ENCODE measurements around the gene ADM5. TPM values are rescaled to one million over a fixed set of nuclear protein-coding genes. Genes with fewer than 3 reads are reported as not detected.

ADM5 gene
- total and polyA plus RNA-seq, 2 experiments from 2014 or later = 2.8 to 5.7 TPM

- TF ChIP-seq ZNF462 (CRISPR knock-in tag; IDR thresholded peaks at IDR 0.05) = no peak
- TF ChIP-seq POLR2AphosphoS5 (IDR thresholded peaks at IDR 0.05; ENCODE audit: low read depth) = peak; percentile 67
- no peak for TF ChIP-seq EZH2phosphoT487 (IDR thresholded peaks at IDR 0.05; ENCODE audit: unreplicated experiment)
- no peak for TF ChIP-seq NANOG (IDR thresholded peaks at IDR 0.05; ENCODE audit: borderline replicate concordance)
- TF ChIP-seq, protein P1, sequence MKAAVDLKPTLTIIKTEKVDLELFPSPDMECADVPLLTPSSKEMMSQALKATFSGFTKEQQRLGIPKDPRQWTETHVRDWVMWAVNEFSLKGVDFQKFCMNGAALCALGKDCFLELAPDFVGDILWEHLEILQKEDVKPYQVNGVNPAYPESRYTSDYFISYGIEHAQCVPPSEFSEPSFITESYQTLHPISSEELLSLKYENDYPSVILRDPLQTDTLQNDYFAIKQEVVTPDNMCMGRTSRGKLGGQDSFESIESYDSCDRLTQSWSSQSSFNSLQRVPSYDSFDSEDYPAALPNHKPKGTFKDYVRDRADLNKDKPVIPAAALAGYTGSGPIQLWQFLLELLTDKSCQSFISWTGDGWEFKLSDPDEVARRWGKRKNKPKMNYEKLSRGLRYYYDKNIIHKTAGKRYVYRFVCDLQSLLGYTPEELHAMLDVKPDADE (IDR thresholded peaks at IDR 0.05) = 0 out of 2 replicates have a peak, but pooled peaks have one; percentile 40
Measured at GRCh38 chr19:49665351-49666119, 23.9 kb upstream of the ADM5 start, which contains the start of the genes BCL2L12 and IRF3 (continued).

GRCh38 chr19:49666120-49666444, 23.3 kb upstream of the ADM5 start:
- H4K20me1 ChIP-seq (replicated peaks; ENCODE audit: insufficient read depth) = peaks cover 27% of the 10 kb centered on the region
- peaks cover 35% of the 10 kb centered on the region for H3F3A ChIP-seq (replicated peaks; ENCODE audit: low read depth)
- ATAC-seq = peak; percentile 34
- Mint-ChIP-seq H3K9me3 (no peaks in the 10 kb centered on the region; the same call in 2 of the 3 replicates), H3K4me1 (peaks cover 17% of the 10 kb centered on the region), H3K27me3 (ENCODE audit: insufficient read depth, low read depth, poor library complexity) (peaks cover 19% of the 10 kb centered on the region), H3K36me3 (ENCODE audit: low read depth) (peaks cover 48% of the 10 kb centered on the region), H3K4me3 (peak overlapping the region; percentile 98), H3K27ac (peak overlapping the region; percentile 95)
- H3K36me3 ChIP-seq (ENCODE audit: insufficient read depth) = peaks cover 26% of the 10 kb centered on the region
- H2AFZ ChIP-seq = no peak overlapping the region
- H3K27ac ChIP-seq (ENCODE audit: low read depth) = no peak overlapping the region
- H3K4me3 ChIP-seq = peak overlapping the region; percentile 70
- H3K4me2 ChIP-seq = peak overlapping the region; percentile 91
- peaks cover 9% of the 10 kb centered on the region for H3K4me1 ChIP-seq (ENCODE audit: insufficient read depth)
- peak; percentile 88 for DNase-seq (ENCODE audit: low spot score)
- H3K79me2 ChIP-seq (replicated peaks; ENCODE audit: insufficient read depth) = peaks cover 36% of the 10 kb centered on the region
- TF ChIP-seq, protein P1 (IDR thresholded peaks at IDR 0.05) = peak; percentile 48; the same call in 1 of the 2 replicates
- TF ChIP-seq NANOG (IDR thresholded peaks at IDR 0.05; ENCODE audit: borderline replicate concordance) = no peak
- H3K27me3 ChIP-seq (ENCODE audit: insufficient read depth) = no peaks in the 10 kb centered on the region
- no peaks in the 10 kb centered on the region for H3K9me2 ChIP-seq (ENCODE audit: insufficient read depth)

Data from GM23338 (cell line).